Gastrocnemius medialis (tissue), 4 donors: ENCODE data around the gene ZWINT. TPM values are rescaled to one million over a fixed set of nuclear protein-coding genes. Genes with fewer than 3 reads are reported as not detected.

Source experiments
- ATAC-seq, 2 donors: fragments of 150-250 bp; one replicate each; pipeline ENCODE4 v1.9.1; 2016
- DNase-seq, 2 donors: peaks; one replicate each; pipeline ENCODE4 v3.0.0-alpha.2; 2019
- H3K27ac ChIP-seq, 4 donors: fragments of 200-600 bp; sonication (generic); 1 replicate in 1 of 4; 2 replicates in 3 of 4; pipeline ENCODE4 v1.5.1; 2016 to 2018; ENCODE audit warnings: mild to moderate bottlenecking in 2 of 4, moderate library complexity in 1 of 4
- H3K27me3 ChIP-seq, 3 donors: fragments of 200-600 bp; sonication (generic) in 2 of 3; 1 replicate in 1 of 3; 2 replicates in 2 of 3; pipeline versions ENCODE4 v1.5.1 to v1.6.0; 2016 to 2019; ENCODE audit warnings: mild to moderate bottlenecking in 1 of 3, moderate library complexity in 1 of 3
- H3K36me3 ChIP-seq, 2 donors: fragments of 200-600 bp; sonication (generic) in 1 of 2; one replicate each; pipeline ENCODE4 v1.5.1; 2017 to 2018
- H3K4me1 ChIP-seq, 2 donors: fragments of 200-600 bp; sonication (generic) in 1 of 2; one replicate each; pipeline ENCODE4 v1.5.1; 2016 to 2017; ENCODE audit warnings: mild to moderate bottlenecking in 2 of 2
- H3K4me3 ChIP-seq, 4 donors: fragments of 200-600 bp; sonication (generic) in 3 of 4; 1 replicate in 1 of 4; 2 replicates in 3 of 4; pipeline ENCODE4 v1.5.1; 2016 to 2019; ENCODE audit warnings: mild to moderate bottlenecking in 2 of 4
- H3K9me3 ChIP-seq, 3 donors: fragments of 200-600 bp; sonication (generic) in 2 of 3; 1 replicate in 1 of 3; 2 replicates in 2 of 3; pipeline ENCODE4 v1.5.1; 2016 to 2019
- CTCF ChIP-seq, 5 experiments: fragments of 450-650 bp in 3 of 5; fragments of 200-600 bp in 2 of 5; sonication (generic) in 2 of 5; IDR thresholded peaks in 4 of 5; conservative IDR thresholded peaks in 1 of 5; 1 replicate in 4 of 5; 2 replicates in 1 of 5; pipeline ENCODE4 v1.5.1; 2016 to 2019; ENCODE audit warnings: antibody characterized with exemption in 5 of 5, mild to moderate bottlenecking in 3 of 5, moderate library complexity in 3 of 5
- POLR2A ChIP-seq, 2 donors: fragments of 450-650 bp; IDR thresholded peaks; one replicate each; pipeline ENCODE4 v1.6.1; 2017; ENCODE audit warnings: antibody characterized with exemption in 2 of 2, mild to moderate bottlenecking in 2 of 2, moderate library complexity in 2 of 2
- in situ Hi-C, 4 donors: fragments of 200-750 bp; cut with MboI; loops; one replicate each; pipeline versions ENCODE4 v1.15.0 to v1.8.0; 2017; ENCODE audit warnings: low sequenced_read_pairs in 4 of 4
- intact Hi-C: fragments of 100-400 bp; cut with DNase I; formaldehyde crosslinking; loops from one replicate; pipeline ENCODE4 v1.15.1; 2023; ENCODE audit warnings: low total_unique reads
- total RNA-seq, 4 donors: library from RNA; depleted of rRNA; stranded (reverse); fragments of >200 nt; gene quantifications; one replicate each; pipeline versions ENCODE4 v1.1.0 to v1.2.3, GENCODE V29; 2016

The ZWINT gene
- total RNA-seq, 4 donors from 2014 or later, result 0.98 to 1.2 TPM; not detected in 2

- Histone ChIP-seq H3K4me1 (peaks cover 0 to 7% of the 10 kb centered on the region in 2 donors), H3K9me3 (no peaks in the 10 kb centered on the region), H3K36me3 (no peaks in the 10 kb centered on the region), H3K4me3 (no peak overlapping the region), H3K27ac (no peak overlapping the region), H3K27me3 (no peaks in the 10 kb centered on the region)
- TF ChIP-seq POLR2A (IDR thresholded peaks at IDR 0.05) (no peak), CTCF (IDR thresholded peaks at IDR 0.05 in 4 of 5, conservative IDR thresholded peaks at IDR 0.05 in 1 of 5) (no peak)
- ATAC-seq, result no peak
- intact Hi-C loops, result no loop called here
- in situ Hi-C loops, result no loop called here
- no peak for DNase-seq
Observed at GRCh38 chr10:56359837-56360236, 1.2 kb downstream of the ZWINT start.

- TF ChIP-seq CTCF (IDR thresholded peaks at IDR 0.05 in 4 of 5, conservative IDR thresholded peaks at IDR 0.05 in 1 of 5) (no peak), POLR2A (IDR thresholded peaks at IDR 0.05) (no peak)
- Histone ChIP-seq H3K4me3 (no peak overlapping the region), H3K4me1 (peaks cover 0 to 7% of the 10 kb centered on the region in 2 donors), H3K36me3 (no peaks in the 10 kb centered on the region), H3K27me3 (no peaks in the 10 kb centered on the region), H3K27ac (no peak overlapping the region), H3K9me3 (no peaks in the 10 kb centered on the region)
- no peak for DNase-seq
- no peak for ATAC-seq
- intact Hi-C loops (no loop called here), in situ Hi-C loops (no loop called here)
Observed at GRCh38 chr10:56357018-56357417, 4.0 kb downstream of the ZWINT start.

- H3K9me3 ChIP-seq, result no peaks in the 10 kb centered on the region
- no peaks in the 10 kb centered on the region for H3K4me1 ChIP-seq
- H3K36me3 ChIP-seq, result no peaks in the 10 kb centered on the region
- no peak for TF ChIP-seq POLR2A (IDR thresholded peaks at IDR 0.05)
- no peak for TF ChIP-seq CTCF (IDR thresholded peaks at IDR 0.05 in 4 of 5, conservative IDR thresholded peaks at IDR 0.05 in 1 of 5)
- in situ Hi-C loops, result no loop called here
- no peak overlapping the region for H3K27ac ChIP-seq
- no peak for DNase-seq
- no peaks in the 10 kb centered on the region for H3K27me3 ChIP-seq
- ATAC-seq, result no peak
- H3K4me3 ChIP-seq, result no peak overlapping the region
- intact Hi-C loops, result no loop called here
Observed at GRCh38 chr10:56351909-56352630, 9.0 kb downstream of the ZWINT start.

GRCh38 chr10:56349611-56350010, 11.4 kb downstream of the ZWINT start:
- no peaks in the 10 kb centered on the region for H3K4me1 ChIP-seq
- no peak for TF ChIP-seq CTCF (IDR thresholded peaks at IDR 0.05 in 4 of 5, conservative IDR thresholded peaks at IDR 0.05 in 1 of 5)
- no peak for TF ChIP-seq POLR2A (IDR thresholded peaks at IDR 0.05)
- no peak overlapping the region for H3K4me3 ChIP-seq
- H3K36me3 ChIP-seq, result no peaks in the 10 kb centered on the region
- H3K27ac ChIP-seq, result no peak overlapping the region
- intact Hi-C loops, result no loop called here
- H3K9me3 ChIP-seq, result no peaks in the 10 kb centered on the region
- no peak for ATAC-seq
- DNase-seq, result no peak
- in situ Hi-C loops, result no loop called here
- no peaks in the 10 kb centered on the region for H3K27me3 ChIP-seq

- in situ Hi-C loops, result no loop called here
- Histone ChIP-seq H3K9me3 (no peaks in the 10 kb centered on the region), H3K4me3 (no peak overlapping the region), H3K36me3 (no peaks in the 10 kb centered on the region), H3K27ac (no peak overlapping the region), H3K27me3 (no peaks in the 10 kb centered on the region), H3K4me1 (no peaks in the 10 kb centered on the region)
- no peak for TF ChIP-seq CTCF (IDR thresholded peaks at IDR 0.05 in 4 of 5, conservative IDR thresholded peaks at IDR 0.05 in 1 of 5)
- TF ChIP-seq POLR2A (IDR thresholded peaks at IDR 0.05), result no peak
- DNase-seq (no peak), ATAC-seq (no peak)
- intact Hi-C loops, result no loop called here
Observed at GRCh38 chr10:56348101-56348500, 13.0 kb downstream of the ZWINT start.
